Amygdala (tissue), 56 donors: Measurements from ENCODE around the gene DDX1.

Experiments
- DNase-seq, 56 donors: peaks; one replicate each; lab custom pipeline; 2025; lab: John Stamatoyannopoulos, UW

DDX1 gene

DNA sequence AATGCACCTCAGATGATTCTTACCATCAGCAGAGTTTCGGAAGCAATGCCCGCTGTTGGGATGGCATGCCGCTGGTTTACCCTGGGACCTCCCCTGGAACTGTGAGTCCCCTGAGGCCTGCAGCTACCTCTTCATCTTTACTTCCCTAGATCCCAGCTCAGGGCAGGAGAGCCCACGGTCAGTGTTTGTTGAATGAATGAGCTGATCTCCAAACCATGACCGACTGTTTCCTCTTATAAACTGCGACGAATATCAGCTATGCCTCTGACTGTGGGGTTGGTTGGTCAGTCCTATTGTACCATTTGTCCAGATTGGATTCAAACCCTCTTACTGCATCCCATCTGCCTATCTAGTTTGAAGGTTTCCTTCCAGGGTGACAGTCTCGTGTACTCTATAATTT is 64.4 kb downstream of the DDX1 start:
- no peak for DNase-seq

DNA sequence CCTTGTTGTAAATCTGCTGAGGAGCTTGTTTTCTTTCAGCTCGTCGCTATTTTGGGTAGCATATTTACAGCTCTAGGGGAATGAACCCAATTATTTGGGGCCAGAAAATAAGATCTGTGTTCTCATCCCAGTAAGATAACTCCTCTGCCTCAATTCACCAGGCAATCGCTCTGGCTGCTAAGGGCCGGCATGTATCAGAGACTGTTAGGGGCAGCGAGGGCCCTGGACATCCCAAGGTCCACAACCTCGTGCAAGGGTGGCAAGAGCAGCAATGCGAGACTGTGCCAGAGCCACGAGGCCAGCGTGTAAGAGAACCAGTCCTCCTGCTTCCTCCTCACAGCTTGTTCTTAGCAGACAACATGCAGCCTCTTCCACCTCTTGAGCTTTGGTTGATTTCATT is 66.1 kb downstream of the DDX1 start:
- no peak for DNase-seq

DNA sequence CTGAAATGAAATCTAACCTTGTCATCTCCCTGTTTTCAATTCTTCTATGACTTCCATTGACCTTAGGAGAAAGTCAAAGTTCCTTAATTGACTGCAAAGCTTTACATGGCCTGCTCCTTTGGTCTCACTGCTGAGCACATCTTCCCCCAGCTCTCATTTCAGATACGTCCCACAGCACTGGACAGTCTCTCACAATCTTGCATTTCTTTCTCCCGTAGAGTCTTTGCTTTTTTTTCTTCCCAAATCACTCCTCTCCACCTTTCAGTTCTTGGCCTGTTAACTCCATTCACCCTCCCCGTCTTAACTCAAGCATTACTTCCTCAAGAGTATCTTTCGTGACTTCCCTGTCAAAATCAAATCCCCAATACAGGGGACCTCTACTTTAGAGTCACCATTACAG is 67.2 kb downstream of the DDX1 start:
- DNase-seq: no peak

DNA sequence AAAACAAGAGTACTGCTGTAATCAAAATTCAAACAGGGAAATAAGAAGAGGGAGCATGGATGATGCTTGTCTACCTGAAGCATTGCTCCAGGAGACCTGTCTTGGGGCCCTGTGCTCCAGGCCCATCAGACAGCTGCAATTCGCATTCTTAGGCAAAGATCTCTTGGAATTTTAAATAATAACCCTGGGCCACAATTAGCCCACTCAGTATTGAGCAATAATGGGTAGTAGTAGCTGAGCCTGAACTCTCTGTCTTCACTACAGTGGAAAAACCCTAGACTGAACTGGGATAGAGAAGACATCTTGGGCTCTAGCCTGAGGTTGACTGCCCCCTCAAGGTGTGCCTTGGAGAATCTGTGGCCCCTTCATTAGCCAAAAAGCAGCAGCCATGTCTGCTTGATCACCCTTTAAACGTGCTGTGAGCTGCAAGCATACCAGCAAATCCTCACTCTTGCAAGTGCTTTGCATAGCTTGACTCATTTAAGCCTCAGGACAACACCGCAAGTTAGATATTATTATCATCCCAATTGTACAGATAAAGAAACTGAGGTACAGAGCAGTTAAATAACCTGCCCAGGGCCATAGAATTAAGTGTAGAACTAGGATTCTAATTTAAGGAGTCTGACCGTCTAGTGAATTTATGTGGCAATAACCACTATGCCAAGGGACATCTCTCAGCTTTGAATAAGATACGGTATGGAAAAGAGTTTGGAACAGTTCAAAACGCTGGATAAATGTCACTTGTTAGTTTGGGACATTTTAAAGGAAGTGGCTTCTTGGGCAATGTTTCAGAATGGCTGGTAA is 69.0 kb downstream of the DDX1 start:
- DNase-seq: no peak

DNA sequence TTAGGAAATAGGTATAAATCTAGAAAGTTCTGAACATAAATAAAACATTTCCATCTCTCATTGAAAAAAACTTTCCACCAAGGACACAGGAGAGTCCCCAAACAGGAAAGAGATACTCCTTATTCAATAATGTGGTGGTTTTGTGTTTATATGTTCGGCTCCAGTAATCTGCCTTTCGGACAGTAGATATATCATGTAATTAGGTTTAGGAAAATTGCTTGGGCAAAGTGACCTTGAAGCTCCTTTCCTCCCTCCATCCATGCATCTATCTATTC is 69.6 kb downstream of the DDX1 start:
- no peak for DNase-seq

- no peak for DNase-seq
These were observed 70.4 kb downstream of the DDX1 start for GRCh38 chr2:15662026-15662425.

DNA sequence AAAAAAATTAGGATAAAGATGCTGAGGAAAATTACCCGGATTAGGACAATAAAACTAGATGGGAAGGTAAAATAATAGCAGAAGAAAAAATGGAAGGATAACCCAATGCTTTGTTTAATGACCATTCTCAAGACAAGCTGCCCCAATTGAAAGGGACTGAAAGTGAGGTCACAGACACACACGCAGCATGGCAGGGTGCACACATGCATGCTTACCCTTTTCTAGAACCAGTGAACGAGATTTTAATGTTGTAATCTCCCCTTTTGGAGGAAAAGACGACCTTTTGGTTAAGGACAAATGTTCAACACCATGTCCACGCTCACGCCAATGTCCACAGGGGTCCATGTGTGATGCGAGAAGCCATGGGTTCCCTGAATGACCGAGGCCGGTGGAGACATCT is 70.9 kb downstream of the DDX1 start:
- DNase-seq: no peak

- DNase-seq: no peak
These were observed 72.1 kb downstream of the DDX1 start for GRCh38 chr2:15663802-15664201.

DNA sequence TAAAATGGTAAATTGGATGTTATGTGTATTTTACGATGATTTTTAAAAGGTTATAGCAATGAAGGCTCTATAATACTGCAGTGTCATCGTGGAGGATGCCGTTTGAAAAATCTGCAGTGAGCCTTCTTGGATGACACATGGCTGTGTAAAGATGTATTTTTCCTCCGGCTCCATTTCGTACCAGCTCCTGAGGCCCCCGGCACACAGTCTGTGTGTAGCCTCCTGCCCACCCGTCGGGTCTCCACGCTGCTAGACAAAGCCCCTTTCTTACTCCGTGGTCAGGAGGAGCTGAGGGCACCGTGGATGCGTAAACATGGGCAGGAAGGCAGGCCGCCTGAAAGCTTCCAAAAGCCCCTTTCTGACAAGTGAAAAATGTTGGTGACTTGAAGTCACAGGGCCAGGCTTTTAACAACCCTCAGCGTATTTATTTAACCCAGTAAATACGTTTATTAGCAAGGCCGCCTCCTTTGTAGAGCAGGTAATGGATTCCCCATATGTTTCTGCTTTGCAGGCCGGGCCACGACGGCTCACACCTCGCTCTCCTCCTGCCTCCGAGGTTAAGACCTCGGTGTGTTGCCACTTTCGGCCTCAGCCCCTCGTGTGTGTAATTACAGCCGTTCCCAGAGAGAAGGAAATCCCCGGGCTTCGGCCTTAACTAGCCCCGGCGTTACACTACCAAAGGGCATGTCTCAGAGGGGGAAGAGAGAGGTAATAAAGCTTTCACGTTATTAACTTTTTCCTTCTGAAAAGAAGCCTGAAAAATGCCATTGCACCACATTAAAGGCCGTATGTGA is 72.8 kb downstream of the DDX1 start:
- no peak for DNase-seq

- no peak for DNase-seq
These were observed 73.6 kb downstream of the DDX1 start for GRCh38 chr2:15665067-15665942.

DNA sequence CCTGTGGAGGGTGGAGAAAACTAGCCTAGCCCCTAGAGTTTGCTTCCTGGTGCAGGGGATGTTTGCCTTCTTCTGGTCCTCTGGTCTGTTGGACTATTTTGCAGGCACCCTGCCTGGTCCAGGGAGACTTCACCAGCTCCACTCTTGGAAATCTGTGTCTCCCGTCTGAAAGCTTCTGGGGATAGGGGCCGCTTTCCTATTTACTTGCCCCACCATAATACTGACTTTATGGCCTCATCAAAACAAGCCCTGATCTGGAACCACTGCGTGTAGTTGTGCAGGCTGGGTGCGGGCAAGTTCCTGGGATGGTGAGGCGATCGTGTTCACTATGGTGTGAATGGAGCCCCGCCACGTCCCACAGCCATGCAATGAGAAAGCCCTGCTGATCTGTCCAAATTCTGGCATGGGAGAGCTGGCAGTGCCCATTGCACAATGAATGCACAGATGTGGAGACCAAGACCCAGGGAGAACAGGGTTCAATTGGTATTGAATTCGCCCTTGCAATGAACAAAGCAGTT is 74.3 kb downstream of the DDX1 start:
- DNase-seq: no peak

DNA sequence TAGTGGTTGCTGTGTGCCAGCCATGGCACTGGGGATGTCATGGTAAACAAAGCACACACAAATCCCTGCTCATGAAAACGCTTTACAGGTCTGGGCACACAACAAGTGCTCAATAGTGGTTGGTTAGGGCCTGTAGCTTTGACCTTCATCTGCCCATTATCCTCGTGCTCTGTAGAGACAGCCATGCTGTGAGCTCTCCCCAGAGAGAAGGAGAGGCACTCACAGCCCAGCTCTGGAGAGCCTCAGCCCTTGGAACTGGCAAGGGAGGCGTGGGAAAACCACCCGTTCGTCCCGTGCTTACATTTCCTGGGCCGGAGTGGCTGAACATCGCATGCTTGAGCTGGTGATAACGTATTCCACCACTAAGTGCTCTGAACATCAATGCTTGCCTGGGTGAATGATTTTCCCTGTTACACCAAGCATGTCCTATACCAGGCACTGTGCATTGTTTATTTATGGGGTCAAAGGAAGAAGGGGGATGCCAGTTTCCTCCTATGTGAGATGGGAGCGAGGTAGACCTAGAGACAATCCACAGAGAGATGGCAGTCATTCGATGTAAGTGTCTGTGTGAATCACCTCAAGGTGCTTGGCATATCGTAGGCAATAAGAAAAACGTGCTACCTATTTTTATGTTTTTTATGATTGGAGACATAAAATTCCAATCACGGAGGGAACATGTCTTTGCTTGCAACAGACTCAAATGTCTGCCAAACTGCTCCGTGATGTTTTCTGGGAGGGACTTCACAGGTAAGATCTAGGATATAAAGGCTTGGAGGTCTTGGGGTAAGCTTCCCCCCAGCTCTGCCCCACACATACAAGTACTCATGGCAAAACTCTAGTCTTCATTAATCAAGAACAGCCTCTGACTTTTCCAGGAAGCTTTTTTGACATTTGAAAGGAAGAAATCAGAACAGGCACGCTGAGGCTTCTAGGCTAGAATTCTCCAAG is 75.5 kb downstream of the DDX1 start:
- no peak for DNase-seq

DNA sequence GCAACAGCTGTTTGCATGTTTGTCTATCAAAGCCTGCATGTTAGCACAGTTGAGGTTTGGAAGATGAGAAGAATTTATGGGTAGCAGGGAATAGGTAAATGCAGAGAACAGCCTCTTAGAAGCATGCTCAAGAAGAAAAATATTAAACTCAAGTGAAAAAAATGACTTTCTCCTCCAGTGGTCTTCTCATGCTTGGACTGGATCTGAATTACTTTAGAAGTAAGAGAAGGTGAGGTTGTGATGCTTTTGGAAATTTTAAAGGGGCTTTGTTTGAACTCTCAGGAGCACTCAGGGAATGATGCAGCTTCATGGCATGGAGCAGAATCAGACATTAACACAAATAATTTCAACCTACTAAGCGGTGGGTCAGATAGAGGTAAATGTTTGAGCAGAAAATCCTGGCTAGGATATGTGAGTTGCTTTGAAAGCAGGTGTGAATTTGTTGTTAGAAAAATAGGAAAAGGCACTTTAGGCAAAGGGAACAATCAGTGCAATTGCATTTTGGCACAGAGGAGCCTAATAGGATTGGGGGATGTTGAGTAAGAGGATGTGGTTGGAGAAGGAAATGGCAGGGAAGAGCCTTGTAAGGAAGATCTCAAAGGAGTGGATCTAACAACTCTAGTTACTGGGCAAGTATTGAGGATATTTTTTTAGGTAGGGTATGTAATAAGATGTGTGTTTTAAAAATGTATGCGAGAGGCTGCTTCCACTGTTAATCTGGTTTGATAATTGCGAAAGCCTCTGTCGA is 76.3 kb downstream of the DDX1 start:
- no peak for DNase-seq

- peak in 1 of 56 donors; percentile 4 for DNase-seq
These were observed 77.1 kb downstream of the DDX1 start for GRCh38 chr2:15668611-15669305.

- DNase-seq: no peak
These were observed 77.8 kb downstream of the DDX1 start for GRCh38 chr2:15669375-15669910.

DNA sequence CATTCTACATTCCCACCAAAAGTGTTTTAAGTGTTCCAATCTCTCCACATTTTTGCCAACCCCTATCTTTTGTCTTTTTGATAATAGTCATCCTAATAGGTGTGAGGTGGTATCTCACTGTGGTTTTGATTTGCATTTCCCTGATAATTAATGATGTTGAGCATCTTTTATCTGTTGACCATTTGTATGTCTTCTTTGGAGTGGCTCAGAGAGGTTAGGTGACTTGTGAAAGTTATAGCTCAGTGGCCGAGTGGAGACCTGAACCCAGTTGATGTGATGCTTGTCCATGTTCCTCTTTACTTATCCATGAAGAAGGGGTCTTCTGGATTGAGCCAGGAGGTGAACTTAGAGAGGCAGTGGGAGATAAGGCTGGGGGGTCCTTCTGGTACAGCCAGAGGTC is 78.8 kb downstream of the DDX1 start:
- DNase-seq: no peak

- no peak for DNase-seq
These were observed 79.3 kb downstream of the DDX1 start for GRCh38 chr2:15670981-15671380.

GRCh38 chr2:15671409-15671808 is 79.7 kb downstream of the DDX1 start:
- DNase-seq: no peak
